ENCODE data around the gene ECEL1. TPM values are rescaled to one million over a fixed set of nuclear protein-coding genes. Genes with fewer than 3 reads are reported as not detected.

The ECEL1 gene
- total RNA-seq, 2 donors from 2014 or later: 1.6 to 4.6 TPM

DNA sequence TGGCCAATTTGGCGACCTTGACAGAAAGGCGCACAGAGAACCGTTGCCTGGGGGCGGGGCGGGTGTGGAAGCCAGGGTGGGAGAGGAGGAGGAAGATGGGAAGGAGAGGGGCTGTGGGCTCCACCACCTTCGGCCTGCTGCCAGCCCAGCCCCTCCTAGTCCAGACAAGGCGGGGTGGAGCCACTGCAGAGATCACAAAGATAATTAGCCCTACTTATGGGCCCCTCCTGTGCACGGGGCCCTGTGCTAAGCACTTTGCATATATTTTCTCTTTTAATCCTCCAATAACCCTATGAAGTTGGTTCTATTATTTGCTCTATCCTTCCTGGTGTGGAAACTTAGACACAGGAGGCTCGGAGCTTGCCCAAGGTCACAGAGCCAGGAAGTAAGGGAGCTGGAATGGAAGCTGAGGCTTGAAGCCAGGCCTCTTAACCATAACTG lies 13.7 kb upstream of the ECEL1 start:
- peaks cover 49% of the 10 kb centered on the region for H3K27me3 ChIP-seq (ENCODE audit: control insufficient read depth, insufficient read depth, low read length, poor library complexity, severe bottlenecking)
- peaks cover 4% of the 10 kb centered on the region for H3K4me1 Mint-ChIP-seq
- no peak for TF ChIP-seq CTCF (conservative IDR thresholded peaks at IDR 0.05)
- no peak overlapping the region for H3K27ac Mint-ChIP-seq
- no peak overlapping the region for H3K27ac ChIP-seq (ENCODE audit: low read depth, low read length)
- H3K9ac ChIP-seq (ENCODE audit: extremely low read depth, low read length, poor library complexity, severe bottlenecking): no peak overlapping the region
- peaks cover 56% of the 10 kb centered on the region for H3K27me3 Mint-ChIP-seq (ENCODE audit: insufficient read depth)
- 87 to 94% methylated on average over 7 to 9 of the region's 9 CpGs for WGBS, 2 experiments (ENCODE audit: insufficient coverage in 1 of 2, insufficient read length in 1 of 2)
- H3K4me3 Mint-ChIP-seq: no peak overlapping the region
- H3K9me3 Mint-ChIP-seq: no peaks in the 10 kb centered on the region
- H3K4me3 ChIP-seq (ENCODE audit: low read length): no peak overlapping the region
- peaks cover 3% of the 10 kb centered on the region for H3K4me1 ChIP-seq (ENCODE audit: control insufficient read depth, insufficient read depth, low read length)
- DNase-seq: no peak
- H3K36me3 ChIP-seq (ENCODE audit: control insufficient read depth, insufficient read depth, low read length): no peaks in the 10 kb centered on the region
- H3K36me3 Mint-ChIP-seq (ENCODE audit: low read depth): no peaks in the 10 kb centered on the region
- no peaks in the 10 kb centered on the region for H3K9me3 ChIP-seq (ENCODE audit: control insufficient read depth, low read length)

GRCh38 chr2:232498452-232498851 lies 10.8 kb upstream of the ECEL1 start:
- 93 to 100% methylated on average over 1 to 3 of the region's 3 CpGs for WGBS, 2 experiments (ENCODE audit: insufficient coverage in 1 of 2, insufficient read length in 1 of 2)
- peaks cover 3% of the 10 kb centered on the region for H3K4me1 ChIP-seq (ENCODE audit: control insufficient read depth, insufficient read depth, low read length)
- Mint-ChIP-seq H3K27me3 (ENCODE audit: insufficient read depth) (peaks cover 28% of the 10 kb centered on the region), H3K4me1 (peaks cover 6% of the 10 kb centered on the region), H3K9me3 (no peaks in the 10 kb centered on the region), H3K27ac (no peak overlapping the region), H3K4me3 (no peak overlapping the region), H3K36me3 (ENCODE audit: low read depth) (no peaks in the 10 kb centered on the region)
- peaks cover 20% of the 10 kb centered on the region for H3K27me3 ChIP-seq (ENCODE audit: control insufficient read depth, insufficient read depth, low read length, poor library complexity, severe bottlenecking)
- H3K27ac ChIP-seq (ENCODE audit: low read depth, low read length): no peak overlapping the region
- no peaks in the 10 kb centered on the region for H3K9me3 ChIP-seq (ENCODE audit: control insufficient read depth, low read length)
- DNase-seq: no peak
- H3K9ac ChIP-seq (ENCODE audit: extremely low read depth, low read length, poor library complexity, severe bottlenecking): no peak overlapping the region
- TF ChIP-seq CTCF (conservative IDR thresholded peaks at IDR 0.05): no peak
- no peaks in the 10 kb centered on the region for H3K36me3 ChIP-seq (ENCODE audit: control insufficient read depth, insufficient read depth, low read length)
- no peak overlapping the region for H3K4me3 ChIP-seq (ENCODE audit: low read length)

- H3K36me3 Mint-ChIP-seq (ENCODE audit: low read depth): no peaks in the 10 kb centered on the region
- 67 to 71% methylated on average over 1 to 13 of the region's 13 CpGs for WGBS, 2 experiments (ENCODE audit: insufficient coverage in 1 of 2, insufficient read length in 1 of 2)
- no peaks in the 10 kb centered on the region for H3K9me3 Mint-ChIP-seq
- no peaks in the 10 kb centered on the region for H3K9me3 ChIP-seq (ENCODE audit: control insufficient read depth, low read length)
- peaks cover 11% of the 10 kb centered on the region for H3K27me3 ChIP-seq (ENCODE audit: control insufficient read depth, insufficient read depth, low read length, poor library complexity, severe bottlenecking)
- no peak overlapping the region for H3K27ac ChIP-seq (ENCODE audit: low read depth, low read length)
- no peak for DNase-seq
- peaks cover 24% of the 10 kb centered on the region for H3K27me3 Mint-ChIP-seq (ENCODE audit: insufficient read depth)
- H3K4me1 Mint-ChIP-seq: peaks cover 7% of the 10 kb centered on the region
- H3K9ac ChIP-seq (ENCODE audit: extremely low read depth, low read length, poor library complexity, severe bottlenecking): no peak overlapping the region
- H3K36me3 ChIP-seq (ENCODE audit: control insufficient read depth, insufficient read depth, low read length): no peaks in the 10 kb centered on the region
- no peak overlapping the region for H3K4me3 ChIP-seq (ENCODE audit: low read length)
- H3K27ac Mint-ChIP-seq: no peak overlapping the region
- no peak for TF ChIP-seq CTCF (conservative IDR thresholded peaks at IDR 0.05)
- peaks cover under 1% of the 10 kb centered on the region for H3K4me1 ChIP-seq (ENCODE audit: control insufficient read depth, insufficient read depth, low read length)
- no peak overlapping the region for H3K4me3 Mint-ChIP-seq
Observed at GRCh38 chr2:232497348-232497747, 9.7 kb upstream of the ECEL1 start.
